ENCODE data around the gene ZNF317. TPM values are rescaled to one million over a fixed set of nuclear protein-coding genes. Genes with fewer than 3 reads are reported as not detected.

Gene ZNF317
- total RNA-seq, 2 donors from 2014 or later = 36.7 to 40.1 TPM

GRCh38 chr19:9115307-9115813 is 24.8 kb upstream of the ZNF317 start, which contains the start of gene OR7G1:
TSS of gene OR7G1 (minus strand) at chr19:9115763. CDS start at chr19:9115763, 0 bp downstream.
- H3K9ac ChIP-seq (ENCODE audit: extremely low read depth, low read length, poor library complexity, severe bottlenecking) = no peak within 1 kb of the TSS
- Mint-ChIP-seq H3K27ac (no peak within 1 kb of the TSS), H3K9me3 (peaks cover 81% of the 10 kb centered on the region), H3K4me3 (no peak within 1 kb of the TSS), H3K36me3 (ENCODE audit: low read depth) (no peaks in the 10 kb centered on the region), H3K27me3 (ENCODE audit: insufficient read depth) (no peaks in the 10 kb centered on the region), H3K4me1 (no peaks in the 10 kb centered on the region)
- no peak within 1 kb of the TSS for H3K27ac ChIP-seq (ENCODE audit: low read depth, low read length)
- TF ChIP-seq CTCF (conservative IDR thresholded peaks at IDR 0.05) = no peak
- H3K4me1 ChIP-seq (ENCODE audit: control insufficient read depth, insufficient read depth, low read length) = no peaks in the 10 kb centered on the region
- no peak within 1 kb of the TSS for H3K4me3 ChIP-seq (ENCODE audit: low read length)
- WGBS, 2 experiments (ENCODE audit: insufficient coverage in 1 of 2, insufficient read length in 1 of 2) = 71% methylated on average over 2 of the region's 2 CpGs; no CpG with 5 or more reads in 1 of the 2 experiments
- peaks cover 31% of the 10 kb centered on the region for H3K9me3 ChIP-seq (ENCODE audit: control insufficient read depth, low read length)
- H3K36me3 ChIP-seq (ENCODE audit: control insufficient read depth, insufficient read depth, low read length) = no peaks in the 10 kb centered on the region
- no peaks in the 10 kb centered on the region for H3K27me3 ChIP-seq (ENCODE audit: control insufficient read depth, insufficient read depth, low read length, poor library complexity, severe bottlenecking)
- no peak for DNase-seq

- Histone ChIP-seq H3K4me1 (ENCODE audit: control insufficient read depth, insufficient read depth, low read length) (no peaks in the 10 kb centered on the region), H3K27me3 (ENCODE audit: control insufficient read depth, insufficient read depth, low read length, poor library complexity, severe bottlenecking) (no peaks in the 10 kb centered on the region), H3K9me3 (ENCODE audit: control insufficient read depth, low read length) (peaks cover 33% of the 10 kb centered on the region), H3K36me3 (ENCODE audit: control insufficient read depth, insufficient read depth, low read length) (no peaks in the 10 kb centered on the region), H3K9ac (ENCODE audit: extremely low read depth, low read length, poor library complexity, severe bottlenecking) (no peak overlapping the region), H3K27ac (ENCODE audit: low read depth, low read length) (no peak overlapping the region), H3K4me3 (ENCODE audit: low read length) (no peak overlapping the region)
- Mint-ChIP-seq H3K9me3 (peaks cover 81% of the 10 kb centered on the region), H3K27ac (no peak overlapping the region), H3K36me3 (ENCODE audit: low read depth) (no peaks in the 10 kb centered on the region), H3K4me1 (no peaks in the 10 kb centered on the region), H3K27me3 (ENCODE audit: insufficient read depth) (no peaks in the 10 kb centered on the region), H3K4me3 (no peak overlapping the region)
- no peak for TF ChIP-seq CTCF (conservative IDR thresholded peaks at IDR 0.05)
- WGBS, 2 experiments (ENCODE audit: insufficient coverage in 1 of 2, insufficient read length in 1 of 2) = 58 to 65% methylated on average over 2 to 5 of the region's 5 CpGs
- DNase-seq = no peak
Observed at GRCh38 chr19:9116547-9116946, 23.6 kb upstream of the ZNF317 start.

- H3K9me3 ChIP-seq (ENCODE audit: control insufficient read depth, low read length) = peaks cover 19% of the 10 kb centered on the region
- H3K4me1 ChIP-seq (ENCODE audit: control insufficient read depth, insufficient read depth, low read length) = no peaks in the 10 kb centered on the region
- H3K9me3 Mint-ChIP-seq = peaks cover 70% of the 10 kb centered on the region
- H3K36me3 ChIP-seq (ENCODE audit: control insufficient read depth, insufficient read depth, low read length) = no peaks in the 10 kb centered on the region
- DNase-seq = no peak
- no peak within 1 kb of the TSS for H3K4me3 Mint-ChIP-seq
- H3K9ac ChIP-seq (ENCODE audit: extremely low read depth, low read length, poor library complexity, severe bottlenecking) = no peak within 1 kb of the TSS
- H3K27ac Mint-ChIP-seq = no peak within 1 kb of the TSS
- no peaks in the 10 kb centered on the region for H3K36me3 Mint-ChIP-seq (ENCODE audit: low read depth)
- WGBS, 2 experiments (ENCODE audit: insufficient coverage in 1 of 2, insufficient read length in 1 of 2) = 75 to 77% methylated on average over 1 of the region's 1 CpG
- no peaks in the 10 kb centered on the region for H3K27me3 ChIP-seq (ENCODE audit: control insufficient read depth, insufficient read depth, low read length, poor library complexity, severe bottlenecking)
- no peak within 1 kb of the TSS for H3K27ac ChIP-seq (ENCODE audit: low read depth, low read length)
- H3K27me3 Mint-ChIP-seq (ENCODE audit: insufficient read depth) = no peaks in the 10 kb centered on the region
- H3K4me1 Mint-ChIP-seq = no peaks in the 10 kb centered on the region
- H3K4me3 ChIP-seq (ENCODE audit: low read length) = no peak within 1 kb of the TSS
- TF ChIP-seq CTCF (conservative IDR thresholded peaks at IDR 0.05) = no peak
Observed at GRCh38 chr19:9126900-9127405, 13.2 kb upstream of the ZNF317 start, which contains the start of gene OR7G3. TSS of gene OR7G3 (minus strand) at chr19:9126950. CDS start at chr19:9126950, 0 bp downstream.
